ENCODE measurements around the gene SOCS1. TPM values are rescaled to one million over a fixed set of nuclear protein-coding genes. Genes with fewer than 3 reads are reported as not detected.
"Not testable (repeated sequence)": the region's sequence is repeated elsewhere in the genome, so short reads cannot be mapped to it uniquely, and the experiment has no call there.

SOCS1 gene
- total RNA-seq, 1 donor from 2014 or later: 0.79 TPM

GRCh38 chr16:11299865-11300559, 44.0 kb upstream of the SOCS1 start:
- Histone ChIP-seq H3K4me3 (ENCODE audit: low read depth, low read length) (no peak overlapping the region), H3K36me3 (ENCODE audit: control insufficient read depth, insufficient read depth, low read length) (no peaks in the 10 kb centered on the region), H3K27me3 (ENCODE audit: control insufficient read depth, insufficient read depth, low read length) (no peaks in the 10 kb centered on the region)
- FAIRE-seq (no peak), DNase-seq (ENCODE audit: low read depth) (no peak)
- no peak for TF ChIP-seq CTCF (IDR thresholded peaks at IDR 0.05; ENCODE audit: insufficient read depth, low read length, severe bottlenecking)

- DNase-seq (ENCODE audit: low read depth); H3K36me3 ChIP-seq (ENCODE audit: control insufficient read depth, insufficient read depth, low read length); H3K4me3 ChIP-seq (ENCODE audit: low read depth, low read length); FAIRE-seq; H3K27me3 ChIP-seq (ENCODE audit: control insufficient read depth, insufficient read depth, low read length): not testable (repeated sequence)
Observed at GRCh38 chr16:11298950-11299547, 43.0 kb upstream of the SOCS1 start.

GRCh38 chr16:11298143-11298900, 42.3 kb upstream of the SOCS1 start:
- Histone ChIP-seq H3K4me3 (ENCODE audit: low read depth, low read length) (no peak overlapping the region), H3K27me3 (ENCODE audit: control insufficient read depth, insufficient read depth, low read length) (no peaks in the 10 kb centered on the region), H3K36me3 (ENCODE audit: control insufficient read depth, insufficient read depth, low read length) (no peaks in the 10 kb centered on the region)
- DNase-seq (ENCODE audit: low read depth) (no peak), FAIRE-seq (no peak)
- TF ChIP-seq CTCF (IDR thresholded peaks at IDR 0.05; ENCODE audit: insufficient read depth, low read length, severe bottlenecking): no peak

- TF ChIP-seq CTCF (IDR thresholded peaks at IDR 0.05; ENCODE audit: insufficient read depth, low read length, severe bottlenecking): peak; percentile 21
- no peaks in the 10 kb centered on the region for H3K36me3 ChIP-seq (ENCODE audit: control insufficient read depth, insufficient read depth, low read length)
- no peaks in the 10 kb centered on the region for H3K27me3 ChIP-seq (ENCODE audit: control insufficient read depth, insufficient read depth, low read length)
- peak; percentile 9 for DNase-seq (ENCODE audit: low read depth)
- no peak for FAIRE-seq
- H3K4me3 ChIP-seq (ENCODE audit: low read depth, low read length): peak overlapping the region; percentile 4
Observed at GRCh38 chr16:11297492-11298142, 41.6 kb upstream of the SOCS1 start.

GRCh38 chr16:11296706-11297491, 40.9 kb upstream of the SOCS1 start:
- FAIRE-seq (no peak), DNase-seq (ENCODE audit: low read depth) (peak; percentile 53)
- no peak overlapping the region for H3K4me3 ChIP-seq (ENCODE audit: low read depth, low read length)

More at GRCh38 chr16:11296706-11297491, 40.9 kb upstream of the SOCS1 start:
- Histone ChIP-seq H3K36me3 (ENCODE audit: control insufficient read depth, insufficient read depth, low read length) (no peaks in the 10 kb centered on the region), H3K27me3 (ENCODE audit: control insufficient read depth, insufficient read depth, low read length) (no peaks in the 10 kb centered on the region)
- TF ChIP-seq CTCF (IDR thresholded peaks at IDR 0.05; ENCODE audit: insufficient read depth, low read length, severe bottlenecking): no peak
